ENCODE data around the gene SHC2. TPM values are rescaled to one million over a fixed set of nuclear protein-coding genes. Genes with fewer than 3 reads are reported as not detected.

SHC2 gene
- total and polyA plus RNA-seq, 2 of the 13 experiments (the other 11 are each of a cell fraction or from before 2014, with no cell fraction given), result 9.0 to 18.3 TPM

DNA sequence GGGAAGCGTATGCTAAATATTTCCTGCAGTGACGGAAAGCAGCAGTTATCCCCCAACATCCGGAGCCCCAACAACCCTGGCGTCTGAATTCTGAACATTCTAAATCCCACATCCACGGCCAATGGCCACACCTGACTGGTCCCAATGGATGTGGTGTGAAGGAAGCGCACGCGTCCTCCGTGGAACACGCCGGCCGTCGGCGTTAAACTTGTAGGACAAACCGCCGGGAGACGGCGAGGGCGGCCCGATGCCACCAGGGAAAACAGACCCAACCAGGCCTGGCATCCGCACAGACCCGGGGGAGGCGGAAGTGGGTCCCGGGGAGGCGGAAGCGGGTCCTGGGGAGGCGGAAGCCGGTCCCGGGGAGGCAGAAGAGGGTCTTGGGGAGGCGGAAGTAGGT is 3.2 kb downstream of the SHC2 start:
- Histone ChIP-seq H3K4me3 (replicated peaks in 1 of 3; ENCODE audit: insufficient read depth in 1 of 3, low read depth in 2 of 3, low read length in 3 of 3) (no peak overlapping the region), H4K20me1 (ENCODE audit: insufficient read depth, low read length) (peaks cover 32% of the 10 kb centered on the region; the same call in 1 of the 2 replicates), H3K27ac (ENCODE audit: extremely low read length, insufficient read depth, low read length) (no peak overlapping the region), H2AFZ (ENCODE audit: low read length) (no peak overlapping the region), H3K36me3 (replicated peaks in 1 of 2; ENCODE audit: control insufficient read depth in 1 of 2, insufficient read depth in 2 of 2, low read length in 2 of 2) (no peaks in the 10 kb centered on the region; a peak in 1 of 5 replicates), H3K4me2 (ENCODE audit: low read depth, low read length) (no peak overlapping the region), H3K4me1 (ENCODE audit: insufficient read depth, low read length) (peaks cover 30% of the 10 kb centered on the region), H3K27me3 (ENCODE audit: control insufficient read depth in 1 of 2, insufficient read depth in 2 of 2, low read length in 2 of 2) (peaks cover 1 to 5% of the 10 kb centered on the region in 2 experiments; a peak in 2 of 5 replicates), H3K9me3 (ENCODE audit: low read length) (no peaks in the 10 kb centered on the region), H3K79me2 (ENCODE audit: insufficient read depth, low read length) (no peaks in the 10 kb centered on the region), H3K9ac (ENCODE audit: insufficient read depth, low read depth, low read length) (no peak overlapping the region)
- ChIA-PET POLR2A (no interaction called here), CTCF (ENCODE audit: low intra/inter-chr PET ratio, low total read pairs) (no interaction called here)
- DNase-seq (ENCODE audit: low spot score) (no peak), ATAC-seq (no peak), FAIRE-seq (no peak)
- intact Hi-C loops (cut with micrococcal nuclease; ENCODE audit: unreplicated experiment) (no loop called here), in situ Hi-C loops (cut with HindIII; ENCODE audit: extremely low pct_ligation_motif_present, low pct_unique_long_range_greater_than_20kb) (no loop called here)
- no TSS peak for BruUV-seq (replicated peaks)
- no peak for TF ChIP-seq ZNF569 (CRISPR knock-in tag; IDR thresholded peaks at IDR 0.05; ENCODE audit: borderline replicate concordance)
- TF ChIP-seq ZNF782 (CRISPR knock-in tag; IDR thresholded peaks at IDR 0.05; ENCODE audit: borderline replicate concordance), result no peak
- TF ChIP-seq RBFOX2 (IDR thresholded peaks at IDR 0.05; ENCODE audit: low read depth, low read length), result 0 out of 2 replicates have a peak, but pooled peaks have one; percentile 28
- no peak for TF ChIP-seq SIX1 (CRISPR knock-in tag; IDR thresholded peaks at IDR 0.05; ENCODE audit: borderline replicate concordance)
- TF ChIP-seq, protein P1, sequence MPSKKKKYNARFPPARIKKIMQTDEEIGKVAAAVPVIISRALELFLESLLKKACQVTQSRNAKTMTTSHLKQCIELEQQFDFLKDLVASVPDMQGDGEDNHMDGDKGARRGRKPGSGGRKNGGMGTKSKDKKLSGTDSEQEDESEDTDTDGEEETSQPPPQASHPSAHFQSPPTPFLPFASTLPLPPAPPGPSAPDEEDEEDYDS (CRISPR knock-in tag; IDR thresholded peaks at IDR 0.05), result no peak
- WGBS (ENCODE audit: low lambda C conversion rate), result 96% methylated on average over 30 of the region's 30 CpGs

DNA sequence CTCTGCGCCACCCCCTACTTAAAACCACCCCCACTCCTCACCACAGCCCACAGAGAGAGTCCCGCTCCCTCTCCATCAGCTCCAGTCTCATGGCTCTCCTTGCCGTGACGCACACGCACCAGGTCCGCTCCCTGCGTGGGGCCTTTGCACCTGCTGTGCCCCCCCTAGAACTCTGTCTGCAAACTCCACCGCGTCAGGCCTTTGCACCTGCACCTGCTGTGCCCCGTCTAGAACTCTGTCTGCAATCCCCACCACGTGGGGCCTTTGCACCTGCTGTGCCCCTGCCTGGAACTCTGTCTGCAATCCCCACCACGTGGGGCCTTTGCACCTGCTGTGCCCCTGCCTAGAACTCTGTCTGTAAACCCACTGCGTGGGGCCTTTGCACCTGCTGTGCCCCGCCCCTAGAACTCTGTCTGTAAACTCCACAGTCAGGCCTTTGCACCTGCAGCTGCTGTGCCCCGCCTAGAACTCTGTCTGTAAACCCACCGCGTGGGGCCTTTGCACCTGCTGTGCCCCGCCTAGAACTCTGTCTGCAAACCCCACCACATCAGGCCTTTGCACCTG is 4.2 kb downstream of the SHC2 start:
- FAIRE-seq (no peak), ATAC-seq (no peak), DNase-seq (ENCODE audit: low spot score) (no peak)
- CTCF ChIA-PET (ENCODE audit: low intra/inter-chr PET ratio, low total read pairs), result no interaction called here
- no peak overlapping the region for H3K4me3 ChIP-seq (replicated peaks in 1 of 3; ENCODE audit: insufficient read depth in 1 of 3, low read depth in 2 of 3, low read length in 3 of 3)
- no peaks in the 10 kb centered on the region; a peak in 1 of 5 replicates for H3K36me3 ChIP-seq (replicated peaks in 1 of 2; ENCODE audit: control insufficient read depth in 1 of 2, insufficient read depth in 2 of 2, low read length in 2 of 2)
- intact Hi-C loops (cut with micrococcal nuclease; ENCODE audit: unreplicated experiment), result no loop called here
- H3K27ac ChIP-seq (ENCODE audit: extremely low read length, insufficient read depth, low read length), result no peak overlapping the region
- peaks cover 32% of the 10 kb centered on the region; the same call in 1 of the 2 replicates for H4K20me1 ChIP-seq (ENCODE audit: insufficient read depth, low read length)
- WGBS (ENCODE audit: low lambda C conversion rate), result 64% methylated on average over 16 of the region's 18 CpGs
- H3K4me1 ChIP-seq (ENCODE audit: insufficient read depth, low read length), result peaks cover 22% of the 10 kb centered on the region
- no peaks in the 10 kb centered on the region; a peak in 1 of 5 replicates for H3K27me3 ChIP-seq (ENCODE audit: control insufficient read depth in 1 of 2, insufficient read depth in 2 of 2, low read length in 2 of 2)
- POLR2A ChIA-PET, result no interaction called here
- in situ Hi-C loops (cut with HindIII; ENCODE audit: extremely low pct_ligation_motif_present, low pct_unique_long_range_greater_than_20kb), result no loop called here
- H3K79me2 ChIP-seq (ENCODE audit: insufficient read depth, low read length), result no peaks in the 10 kb centered on the region
- no peak overlapping the region for H3K4me2 ChIP-seq (ENCODE audit: low read depth, low read length)
- peak; percentile 85; the same call in 1 of the 2 replicates for TF ChIP-seq ZMYM2 (CRISPR knock-in tag; IDR thresholded peaks at IDR 0.05)
- TF ChIP-seq TBX2 (CRISPR knock-in tag; IDR thresholded peaks at IDR 0.05; ENCODE audit: borderline replicate concordance), result peak; percentile 36; the same call in 1 of the 2 replicates
- TF ChIP-seq HNF4G (IDR thresholded peaks at IDR 0.05; ENCODE audit: borderline replicate concordance, low read depth, low read length), result peak; percentile 15; the same call in 1 of the 2 replicates
- TF ChIP-seq HNF4G (CRISPR knock-in tag; IDR thresholded peaks at IDR 0.05; ENCODE audit: borderline replicate concordance, low read depth), result no peak
- TF ChIP-seq, protein P2, sequence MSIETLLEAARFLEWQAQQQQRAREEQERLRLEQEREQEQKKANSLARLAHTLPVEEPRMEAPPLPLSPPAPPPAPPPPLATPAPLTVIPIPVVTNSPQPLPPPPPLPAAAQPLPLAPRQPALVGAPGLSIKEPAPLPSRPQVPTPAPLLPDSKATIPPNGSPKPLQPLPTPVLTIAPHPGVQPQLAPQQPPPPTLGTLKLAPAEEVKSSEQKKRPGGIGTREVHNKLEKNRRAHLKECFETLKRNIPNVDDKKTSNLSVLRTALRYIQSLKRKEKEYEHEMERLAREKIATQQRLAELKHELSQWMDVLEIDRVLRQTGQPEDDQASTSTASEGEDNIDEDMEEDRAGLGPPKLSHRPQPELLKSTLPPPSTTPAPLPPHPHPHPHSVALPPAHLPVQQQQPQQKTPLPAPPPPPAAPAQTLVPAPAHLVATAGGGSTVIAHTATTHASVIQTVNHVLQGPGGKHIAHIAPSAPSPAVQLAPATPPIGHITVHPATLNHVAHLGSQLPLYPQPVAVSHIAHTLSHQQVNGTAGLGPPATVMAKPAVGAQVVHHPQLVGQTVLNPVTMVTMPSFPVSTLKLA (IDR thresholded peaks at IDR 0.05), result peak; percentile 29; the same call in 1 of the 2 replicates
- no peak for TF ChIP-seq GZF1 (CRISPR knock-in tag; IDR thresholded peaks at IDR 0.05)
- H3K9me3 ChIP-seq (ENCODE audit: low read length), result no peaks in the 10 kb centered on the region
- no peak overlapping the region for H2AFZ ChIP-seq (ENCODE audit: low read length)
- BruUV-seq (replicated peaks), result no TSS peak
- H3K9ac ChIP-seq (ENCODE audit: insufficient read depth, low read depth, low read length), result no peak overlapping the region
